ENCODE data around the gene QSOX2. TPM values are rescaled to one million over a fixed set of nuclear protein-coding genes. Genes with fewer than 3 reads are reported as not detected.

The QSOX2 gene
- total RNA-seq, 2 experiments from 2014 or later = 50.0 to 57.5 TPM

GRCh38 chr9:136242918-136243525 is 2.6 kb downstream of the QSOX2 start:
- H4K20me1 ChIP-seq (ENCODE audit: insufficient read depth, low read length) = peaks cover 38% of the 10 kb centered on the region
- BruUV-seq (replicated peaks) = no TSS peak
- POLR2A ChIA-PET = interaction anchor here (1.0 to 1.5 kb wide), 2 partner anchors 18 to 20 kb away, joined by 4 to 6 read pairs; no protein-coding TSS in a partner anchor
- peak overlapping the region; percentile 92 for H3K4me2 ChIP-seq (ENCODE audit: low read length)
- H3K4me1 ChIP-seq (ENCODE audit: insufficient read depth, low read length, poor library complexity, severe bottlenecking) = peaks cover 72% of the 10 kb centered on the region
- peaks cover 50% of the 10 kb centered on the region for H3K36me3 ChIP-seq (ENCODE audit: insufficient read depth, low read length)
- CTCF ChIA-PET (ENCODE audit: unreplicated experiment) = interaction anchor here (0.8 kb wide), 1 partner anchor 20 kb away, joined by 4 read pairs; no protein-coding TSS in a partner anchor
- peak overlapping the region; percentile 98 for H3K4me3 ChIP-seq (ENCODE audit: low read depth, low read length, poor library complexity, severe bottlenecking)
- H3K9me3 ChIP-seq (ENCODE audit: low read length) = no peaks in the 10 kb centered on the region
- H2AFZ ChIP-seq (ENCODE audit: low read length) = no peak overlapping the region
- no peaks in the 10 kb centered on the region for H3K9me2 ChIP-seq (ENCODE audit: insufficient read depth, low read length)
- intact Hi-C loops (cut with micrococcal nuclease; ENCODE audit: unreplicated experiment) = loop anchor here (1.0 to 5.0 kb wide), 3 partner anchors 18 to 231 kb away; no protein-coding TSS in a partner anchor
- DNase-seq (ENCODE audit: low spot score) = peak; percentile 65
- peaks cover 72% of the 10 kb centered on the region for H3K79me2 ChIP-seq (ENCODE audit: insufficient read depth, low read depth, low read length)
- peak overlapping the region; percentile 86 for H3K27ac ChIP-seq (ENCODE audit: low read depth, low read length, poor library complexity, severe bottlenecking)
- peak; percentile 75 for TF ChIP-seq CTCF (conservative IDR thresholded peaks at IDR 0.05; ENCODE audit: low read length)
- no peak for TF ChIP-seq EZH2phosphoT487 (IDR thresholded peaks at IDR 0.05; ENCODE audit: borderline replicate concordance, low read depth, low read length)

GRCh38 chr9:136242248-136242647 is 3.4 kb downstream of the QSOX2 start:
- peaks cover 43% of the 10 kb centered on the region for H4K20me1 ChIP-seq (ENCODE audit: insufficient read depth, low read length)
- peak overlapping the region; percentile 86 for H3K27ac ChIP-seq (ENCODE audit: low read depth, low read length, poor library complexity, severe bottlenecking)
- CTCF ChIA-PET (ENCODE audit: unreplicated experiment) = no interaction called here
- POLR2A ChIA-PET = interaction anchor here (1.0 to 1.5 kb wide), 2 partner anchors 17 to 19 kb away, joined by 4 to 6 read pairs; no protein-coding TSS in a partner anchor
- BruUV-seq (replicated peaks) = no TSS peak
- no peak overlapping the region for H2AFZ ChIP-seq (ENCODE audit: low read length)
- DNase-seq (ENCODE audit: low spot score) = no peak
- intact Hi-C loops (cut with micrococcal nuclease; ENCODE audit: unreplicated experiment) = loop anchor here (5.0 kb wide), 1 partner anchor 230 kb away; no protein-coding TSS in a partner anchor
- H3K36me3 ChIP-seq (ENCODE audit: insufficient read depth, low read length) = peaks cover 58% of the 10 kb centered on the region
- H3K9me3 ChIP-seq (ENCODE audit: low read length) = no peaks in the 10 kb centered on the region
- peaks cover 77% of the 10 kb centered on the region for H3K4me1 ChIP-seq (ENCODE audit: insufficient read depth, low read length, poor library complexity, severe bottlenecking)
- peak overlapping the region; percentile 92 for H3K4me2 ChIP-seq (ENCODE audit: low read length)
- no peaks in the 10 kb centered on the region for H3K9me2 ChIP-seq (ENCODE audit: insufficient read depth, low read length)
- peak overlapping the region; percentile 98 for H3K4me3 ChIP-seq (ENCODE audit: low read depth, low read length, poor library complexity, severe bottlenecking)
- TF ChIP-seq EZH2phosphoT487 (IDR thresholded peaks at IDR 0.05; ENCODE audit: borderline replicate concordance, low read depth, low read length) = no peak
- TF ChIP-seq CTCF (conservative IDR thresholded peaks at IDR 0.05; ENCODE audit: low read length) = no peak
- H3K79me2 ChIP-seq (ENCODE audit: insufficient read depth, low read depth, low read length) = peaks cover 79% of the 10 kb centered on the region

DNA sequence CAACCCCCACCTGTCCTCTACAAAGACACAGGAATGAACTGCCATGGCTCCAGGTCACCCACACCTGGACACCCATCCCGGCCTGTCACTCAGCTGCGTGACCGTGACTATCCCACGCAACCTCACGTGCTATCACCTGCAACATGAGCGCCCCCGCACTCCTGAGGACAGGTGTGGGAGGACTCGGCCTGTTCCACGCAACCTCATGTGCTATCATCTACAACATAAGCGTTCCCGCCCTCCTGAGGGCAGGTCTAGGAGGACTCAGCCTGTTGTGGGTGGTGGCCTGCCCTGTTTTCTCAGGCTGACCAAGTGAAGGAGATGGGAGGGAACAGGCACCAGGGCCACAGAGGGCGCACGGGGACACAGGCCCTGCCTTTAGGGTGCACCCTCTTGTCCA is 4.1 kb downstream of the QSOX2 start:
- Histone ChIP-seq H3K4me2 (ENCODE audit: low read length) (peak overlapping the region; percentile 92), H3K4me1 (ENCODE audit: insufficient read depth, low read length, poor library complexity, severe bottlenecking) (peaks cover 76% of the 10 kb centered on the region), H3K27ac (ENCODE audit: low read depth, low read length, poor library complexity, severe bottlenecking) (peak overlapping the region; percentile 85), H3K79me2 (ENCODE audit: insufficient read depth, low read depth, low read length) (peaks cover 79% of the 10 kb centered on the region), H3K4me3 (ENCODE audit: low read depth, low read length, poor library complexity, severe bottlenecking) (no peak overlapping the region), H4K20me1 (ENCODE audit: insufficient read depth, low read length) (peaks cover 43% of the 10 kb centered on the region), H3K9me2 (ENCODE audit: insufficient read depth, low read length) (no peaks in the 10 kb centered on the region), H3K36me3 (ENCODE audit: insufficient read depth, low read length) (peaks cover 63% of the 10 kb centered on the region), H2AFZ (ENCODE audit: low read length) (no peak overlapping the region), H3K9me3 (ENCODE audit: low read length) (no peaks in the 10 kb centered on the region)
- ChIA-PET POLR2A (no interaction called here), CTCF (ENCODE audit: unreplicated experiment) (no interaction called here)
- BruUV-seq (replicated peaks) = no TSS peak
- TF ChIP-seq EZH2phosphoT487 (IDR thresholded peaks at IDR 0.05; ENCODE audit: borderline replicate concordance, low read depth, low read length) = no peak
- no peak for TF ChIP-seq CTCF (conservative IDR thresholded peaks at IDR 0.05; ENCODE audit: low read length)
- DNase-seq (ENCODE audit: low spot score) = no peak
- intact Hi-C loops (cut with micrococcal nuclease; ENCODE audit: unreplicated experiment) = loop anchor here (5.0 kb wide), 1 partner anchor 229 kb away; no protein-coding TSS in a partner anchor
